Stimulated activated CD4-positive, alpha-beta T cell treated with anti-CD3 and anti-CD28 coated beads, Interleukin-2, amount 100 ng/mL, for 24 hours (primary cell): ENCODE results near the gene PPIAL4G.
"Not testable (repeated sequence)": the region's sequence is repeated elsewhere in the genome, so short reads cannot be mapped to it uniquely, and the experiment has no call there.

Source experiments
- DNase-seq, 2 donors: peaks; one replicate each; pipeline ENCODE4 v3.0.0-alpha.2; 2020

PPIAL4G gene

GRCh38 chr1:148483029-148483428 is at the start of gene PPIAL4G:
Gene PPIAL4G (minus strand): TSS chr1:148483302. CDS start chr1:148483252, 50 bp downstream.
- not testable (repeated sequence) for DNase-seq

GRCh38 chr1:148532158-148532557 is 49.1 kb upstream of the PPIAL4G start:
- not testable (repeated sequence) for DNase-seq

DNA sequence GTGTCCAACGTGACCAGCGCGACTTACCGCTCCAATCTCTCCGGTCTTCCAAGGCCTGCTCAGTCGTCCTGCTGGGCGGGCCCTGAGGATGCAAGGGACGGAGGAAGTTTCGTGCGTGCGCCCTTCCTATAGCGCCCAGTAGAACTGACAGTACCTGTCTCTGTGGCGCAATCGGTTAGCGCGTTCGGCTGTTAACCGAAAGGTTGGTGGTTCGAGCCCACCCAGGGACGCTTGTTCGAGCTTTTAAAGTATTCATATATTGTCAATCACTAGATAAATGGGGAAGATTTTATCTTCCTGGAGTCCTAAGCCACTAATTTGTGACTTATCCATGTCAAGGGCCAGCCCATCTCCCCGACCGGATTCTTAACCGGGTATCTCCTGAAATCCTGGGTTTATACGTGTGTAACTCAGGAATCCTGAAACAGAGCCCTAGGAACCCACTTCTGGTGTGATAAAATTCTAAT is 46.0 kb upstream of the PPIAL4G start:
- DNase-seq = peak; percentile 75 to 83

DNA sequence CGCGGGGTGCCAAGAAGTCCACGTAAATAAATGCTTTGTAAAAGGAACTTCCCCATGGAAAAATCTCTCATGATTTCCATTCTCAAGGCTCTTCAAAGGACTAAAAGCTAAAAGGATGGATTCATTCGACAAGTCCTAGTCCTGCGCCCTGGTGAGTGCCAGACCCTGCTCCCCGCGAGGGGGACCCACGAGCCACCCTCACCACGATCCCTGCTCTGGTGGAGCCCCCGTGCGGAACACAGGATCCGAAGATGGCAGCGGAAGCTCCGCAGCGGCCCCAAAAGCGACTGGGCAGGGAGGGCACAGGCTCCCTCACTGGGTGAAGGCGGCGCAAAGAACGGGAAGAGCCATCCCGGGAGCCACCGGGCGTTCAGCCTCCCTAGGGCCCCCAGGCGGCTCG is 45.5 kb upstream of the PPIAL4G start:
- DNase-seq = not testable (repeated sequence)

DNA sequence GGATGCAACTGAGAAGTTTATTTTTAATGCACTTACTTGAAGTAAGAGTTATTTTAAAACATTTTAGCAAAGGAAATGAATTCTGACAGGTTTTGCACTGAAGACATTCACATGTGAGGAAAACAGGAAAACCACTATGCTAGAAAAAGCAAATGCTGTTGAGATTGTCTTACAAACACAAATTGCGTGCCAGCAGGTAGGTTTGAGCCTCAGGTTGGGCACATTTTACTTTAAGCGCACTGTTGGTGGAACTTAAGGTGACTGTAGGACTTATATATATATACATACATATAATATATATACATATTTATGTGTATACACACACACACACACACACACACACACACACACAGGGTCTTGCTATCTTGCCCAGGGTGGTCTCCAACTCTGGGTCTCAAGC is 43.5 kb upstream of the PPIAL4G start:
- DNase-seq = not testable (repeated sequence)

GRCh38 chr1:148523205-148524144 is 40.4 kb upstream of the PPIAL4G start:
- not testable (repeated sequence) for DNase-seq

- peak; percentile 83 to 93 for DNase-seq
These were observed 39.6 kb upstream of the PPIAL4G start for GRCh38 chr1:148522561-148523204.

- peak; percentile 81 to 83 for DNase-seq
These were observed 39.0 kb upstream of the PPIAL4G start for GRCh38 chr1:148522072-148522471.

GRCh38 chr1:148514310-148514709 is 31.2 kb upstream of the PPIAL4G start:
- not testable (repeated sequence) for DNase-seq

DNA sequence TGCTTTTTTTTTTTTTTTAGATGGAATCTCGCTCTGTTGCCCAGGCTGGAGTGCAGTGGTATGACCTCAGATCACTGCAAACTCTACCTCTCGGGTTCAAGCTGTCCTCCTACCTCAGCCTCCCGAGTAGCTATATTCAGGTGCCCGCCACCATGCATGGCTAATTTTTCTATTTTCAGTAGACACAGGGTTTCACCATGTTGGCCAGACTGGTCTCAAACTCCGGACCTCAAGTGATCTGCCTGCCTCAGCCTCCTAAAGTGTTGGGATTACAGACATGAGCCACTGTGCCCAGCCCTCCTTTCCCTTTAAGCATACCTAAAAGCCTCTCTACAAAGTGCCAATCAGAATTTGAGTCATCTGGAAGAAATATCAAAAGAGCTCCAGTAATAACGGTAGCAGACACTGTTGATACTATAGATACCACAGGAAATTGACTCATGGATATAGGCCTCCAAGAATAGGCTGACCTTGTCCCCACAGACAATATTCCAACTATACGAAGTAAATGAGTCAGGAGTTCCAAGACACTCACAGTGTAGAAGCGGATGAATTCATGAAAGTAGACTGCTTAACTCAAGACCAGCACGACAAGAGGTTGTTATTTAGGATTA is 29.6 kb upstream of the PPIAL4G start:
- DNase-seq = not testable (repeated sequence)

GRCh38 chr1:148493933-148494332 is 10.8 kb upstream of the PPIAL4G start:
- DNase-seq = not testable (repeated sequence)

- not testable (repeated sequence) for DNase-seq
These were observed 2.0 kb downstream of the PPIAL4G start for GRCh38 chr1:148481134-148481533.

DNA sequence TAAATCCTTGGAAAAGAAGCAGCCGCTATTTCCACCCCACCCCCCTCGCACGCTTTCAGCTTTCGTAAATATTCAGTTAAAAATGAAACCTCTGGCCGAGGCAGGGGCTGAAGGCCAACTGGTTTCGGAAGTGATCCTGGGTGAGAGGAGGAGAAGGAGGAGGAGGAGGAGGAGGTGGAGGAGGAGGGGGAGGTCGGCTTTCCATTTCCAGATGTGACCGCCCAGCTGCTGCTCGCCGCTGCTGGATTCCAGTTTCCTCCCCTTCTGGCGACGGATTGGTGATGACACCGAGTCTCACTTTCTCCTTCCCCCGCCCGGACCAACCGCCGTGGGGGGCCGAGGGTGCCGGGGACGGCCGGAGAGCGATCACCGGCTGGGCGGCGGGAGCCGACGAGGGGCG is 23.4 kb downstream of the PPIAL4G start:
- not testable (repeated sequence) for DNase-seq

DNA sequence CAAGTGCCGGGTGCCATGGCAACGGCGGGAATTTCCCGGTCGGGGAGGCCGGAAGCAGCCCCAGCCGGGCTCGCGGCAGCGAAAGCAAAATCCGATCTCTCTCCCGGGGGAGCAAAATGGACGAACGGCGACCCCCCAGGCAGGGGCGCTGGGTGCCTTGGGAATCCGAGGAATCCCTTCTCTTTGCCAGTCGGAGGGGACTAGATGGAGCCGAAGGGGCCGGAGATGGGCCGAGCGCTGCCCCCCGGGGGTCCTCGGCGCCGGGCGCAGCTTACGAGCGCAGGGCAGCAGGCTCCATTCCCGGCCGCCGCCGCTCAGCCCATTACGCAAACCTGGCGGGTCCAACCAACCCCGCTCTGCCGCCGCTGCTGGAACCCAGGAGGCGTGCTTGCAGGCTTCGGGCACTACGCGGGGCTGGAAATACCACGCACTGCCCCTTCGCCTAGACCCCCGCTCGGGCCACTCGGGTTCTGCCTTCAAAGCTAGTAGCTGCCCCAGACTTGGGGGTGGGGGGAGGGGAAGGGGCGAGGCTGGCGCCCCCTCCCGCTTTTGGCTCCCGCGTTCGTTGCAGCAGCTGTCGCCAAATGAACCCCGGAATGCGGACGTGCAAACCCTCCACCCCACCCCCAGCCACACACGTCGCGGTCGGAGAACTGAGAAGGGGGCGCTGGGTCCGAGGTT is 24.1 kb downstream of the PPIAL4G start:
- peak; percentile 49 to 59 for DNase-seq

GRCh38 chr1:148458398-148458797 is 24.7 kb downstream of the PPIAL4G start:
- DNase-seq = peak in 1 of 2 donors; percentile 48

- DNase-seq = not testable (repeated sequence)
These were observed 30.3 kb downstream of the PPIAL4G start for GRCh38 chr1:148452845-148453244.

DNA sequence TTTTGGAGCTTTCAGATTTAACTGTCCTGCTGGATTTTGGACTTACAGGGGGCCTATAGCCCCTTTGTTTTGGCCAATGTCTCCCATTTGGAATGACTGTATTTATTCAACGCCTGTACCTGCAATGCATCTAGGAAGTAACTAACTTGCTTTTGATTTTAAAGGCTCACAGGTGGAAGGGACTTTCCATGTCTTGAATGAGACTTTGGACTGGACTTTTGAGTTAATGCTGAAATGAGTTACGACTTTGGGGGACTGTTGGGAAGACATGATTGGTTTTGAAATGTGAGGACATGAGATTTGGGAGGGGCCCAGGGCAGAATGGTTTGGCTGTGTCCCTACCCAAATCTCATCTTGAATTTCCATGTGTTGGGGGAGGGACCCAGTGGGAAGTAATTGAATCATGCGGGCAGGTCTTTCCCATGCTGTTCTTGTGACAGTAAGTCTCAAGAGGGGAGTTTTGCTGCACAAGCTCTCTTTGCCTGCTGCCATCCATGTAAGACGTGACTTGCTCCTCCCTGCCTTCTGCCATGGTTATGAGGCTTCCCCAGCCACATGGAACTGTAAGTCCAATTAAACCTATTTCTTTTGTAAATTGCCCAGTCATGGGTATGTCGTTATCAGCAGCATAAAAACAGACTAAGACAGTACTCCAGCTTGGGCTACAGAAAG is 43.3 kb downstream of the PPIAL4G start:
- DNase-seq = not testable (repeated sequence)

DNA sequence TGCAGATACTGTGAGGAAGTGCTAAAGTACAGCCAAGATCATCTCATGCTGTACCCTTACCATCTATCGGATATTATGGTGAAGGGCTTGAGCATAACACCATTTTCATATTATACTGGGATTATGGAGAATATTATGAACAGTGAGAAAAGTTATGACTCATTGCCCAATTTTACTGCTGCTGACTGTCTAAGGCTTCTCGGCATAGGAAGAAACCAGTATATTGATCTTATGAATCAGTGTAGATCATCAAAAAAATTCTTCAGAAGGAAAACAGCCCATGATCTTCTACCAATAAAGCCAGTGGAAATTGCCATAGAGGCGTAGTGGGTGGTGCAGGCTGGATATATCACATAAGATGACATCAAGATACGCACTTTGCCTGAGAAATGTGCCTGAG is 47.7 kb downstream of the PPIAL4G start:
- DNase-seq = no peak

- DNase-seq = no peak
These were observed 48.3 kb downstream of the PPIAL4G start for GRCh38 chr1:148434832-148435231.

- not testable (repeated sequence) for DNase-seq
These were observed 50.2 kb downstream of the PPIAL4G start for GRCh38 chr1:148432916-148433317.
